C4-2B (cell line): ENCODE measurements around the gene ZNF423.

ENCODE experiments used
- ZFX ChIP-seq: fragments of 450-650 bp; IDR thresholded peaks from 2 replicates; pipeline ENCODE4 v1.6.1; 2017
- TF ChIP-seq, protein P1 (sequence below): fragments of 450-650 bp; conservative IDR thresholded peaks from 2 replicates; pipeline ENCODE4 v1.5.1; 2017; ENCODE audit warnings: mild to moderate bottlenecking

DNA sequence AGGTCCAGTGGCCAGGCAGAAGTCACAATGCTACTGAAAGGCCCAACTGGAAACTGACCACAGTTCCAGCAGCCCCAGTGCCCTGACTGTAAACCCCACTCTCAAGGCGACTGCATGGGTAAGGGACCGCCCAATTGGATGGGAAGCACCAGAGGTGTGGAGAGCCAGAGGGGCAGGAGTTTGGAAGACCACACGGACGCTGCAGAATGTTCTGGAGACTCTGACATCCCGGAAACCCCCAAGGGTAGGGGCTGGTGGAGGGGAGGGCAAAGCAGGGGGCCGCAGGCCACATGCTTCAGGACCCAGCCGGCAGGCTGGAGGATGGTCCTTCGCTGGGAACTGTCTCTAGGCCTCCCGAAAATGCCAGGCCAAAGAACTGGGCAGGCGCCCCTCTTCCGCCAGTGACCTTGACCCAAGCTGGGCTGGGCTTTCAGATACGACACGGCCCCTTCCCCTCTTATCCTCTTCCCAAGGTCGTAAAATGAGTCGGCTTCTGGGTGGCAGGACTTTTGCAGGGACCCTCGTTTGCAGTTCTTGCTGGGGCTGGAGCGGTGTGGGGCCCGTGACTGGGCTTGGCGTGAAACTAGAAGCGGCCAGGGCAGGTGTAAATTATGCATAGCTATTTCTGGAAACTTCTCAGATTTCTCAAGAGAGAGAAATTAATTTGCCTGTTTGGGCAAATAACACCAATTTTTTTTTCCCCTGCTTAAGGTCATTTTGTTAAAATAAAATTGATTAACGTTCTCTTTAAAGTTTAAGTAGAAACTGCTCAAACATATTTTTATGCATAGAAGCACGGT lies 372.1 kb downstream of the ZNF423 start:
- TF ChIP-seq, protein P1, sequence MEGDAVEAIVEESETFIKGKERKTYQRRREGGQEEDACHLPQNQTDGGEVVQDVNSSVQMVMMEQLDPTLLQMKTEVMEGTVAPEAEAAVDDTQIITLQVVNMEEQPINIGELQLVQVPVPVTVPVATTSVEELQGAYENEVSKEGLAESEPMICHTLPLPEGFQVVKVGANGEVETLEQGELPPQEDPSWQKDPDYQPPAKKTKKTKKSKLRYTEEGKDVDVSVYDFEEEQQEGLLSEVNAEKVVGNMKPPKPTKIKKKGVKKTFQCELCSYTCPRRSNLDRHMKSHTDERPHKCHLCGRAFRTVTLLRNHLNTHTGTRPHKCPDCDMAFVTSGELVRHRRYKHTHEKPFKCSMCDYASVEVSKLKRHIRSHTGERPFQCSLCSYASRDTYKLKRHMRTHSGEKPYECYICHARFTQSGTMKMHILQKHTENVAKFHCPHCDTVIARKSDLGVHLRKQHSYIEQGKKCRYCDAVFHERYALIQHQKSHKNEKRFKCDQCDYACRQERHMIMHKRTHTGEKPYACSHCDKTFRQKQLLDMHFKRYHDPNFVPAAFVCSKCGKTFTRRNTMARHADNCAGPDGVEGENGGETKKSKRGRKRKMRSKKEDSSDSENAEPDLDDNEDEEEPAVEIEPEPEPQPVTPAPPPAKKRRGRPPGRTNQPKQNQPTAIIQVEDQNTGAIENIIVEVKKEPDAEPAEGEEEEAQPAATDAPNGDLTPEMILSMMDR: no peak
- no peak for TF ChIP-seq ZFX
